Measurements from ENCODE around the gene GATA6. TPM values are rescaled to one million over a fixed set of nuclear protein-coding genes. Genes with fewer than 3 reads are reported as not detected.

GATA6 gene
- total and polyA plus RNA-seq, 7 experiments from 2014 or later: 0.19 to 0.44 TPM; not detected in 5

DNA sequence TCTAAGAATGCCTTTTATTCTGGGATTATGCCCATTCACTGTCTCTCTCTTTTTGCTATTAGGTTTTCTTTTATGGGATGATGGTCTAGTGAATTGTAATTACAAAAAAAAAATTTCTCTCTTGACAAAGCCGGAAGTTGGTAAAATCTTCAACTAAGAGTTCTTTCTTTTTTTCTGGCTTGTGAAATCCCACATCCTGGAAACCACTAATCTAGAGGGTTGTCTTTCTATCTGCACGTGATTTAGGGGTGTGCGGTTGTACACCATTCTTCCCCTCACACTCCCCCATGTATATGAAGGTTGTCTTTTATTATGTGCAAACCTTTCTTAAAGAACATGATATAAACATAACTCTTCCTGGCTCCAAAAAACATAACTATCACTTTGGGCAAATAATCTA lies 52.0 kb downstream of the GATA6 start:
- ChIA-PET POLR2A (no interaction called here), CTCF (interaction anchor here (0.7 kb wide), 1 partner anchor 74 kb away, joined by 4 read pairs; no protein-coding TSS in a partner anchor)
- H3K9me3 Mint-ChIP-seq: peaks cover 0 to 6% (median 3%) of the 10 kb centered on the region in 11 donors
- no peaks in the 10 kb centered on the region for H3K36me3 Mint-ChIP-seq
- Histone ChIP-seq H3K4me3 (ENCODE audit: low read length) (no peak overlapping the region), H3K36me3 (ENCODE audit: control insufficient read depth in 2 of 3, insufficient read depth in 3 of 3, low read length in 3 of 3) (no peaks in the 10 kb centered on the region), H3K27me3 (ENCODE audit: control insufficient read depth in 2 of 2, insufficient read depth in 2 of 2, low read length in 2 of 2) (no peaks in the 10 kb centered on the region), H3K9me3 (ENCODE audit: control insufficient read depth in 2 of 3, low read length in 3 of 3) (no peaks in the 10 kb centered on the region), H3K4me1 (ENCODE audit: control insufficient read depth in 2 of 2, insufficient read depth in 2 of 2, low read length in 2 of 2) (peaks cover 0 to 5% of the 10 kb centered on the region in 2 donors), H3K27ac (ENCODE audit: low read depth, low read length) (no peak overlapping the region)
- DNase-seq (peak in 1 of 9 donors; percentile 2), ATAC-seq (peak; percentile 31)
- H3K27ac Mint-ChIP-seq: no peak overlapping the region
- no peak overlapping the region for H3K4me3 Mint-ChIP-seq
- H3K27me3 Mint-ChIP-seq: peaks cover 0 to 4% (median 0%) of the 10 kb centered on the region in 5 donors
- intact Hi-C loops (cut with micrococcal nuclease): no loop called here
- H3K4me1 Mint-ChIP-seq: peaks cover 0 to 6% (median 4%) of the 10 kb centered on the region in 7 donors

DNA sequence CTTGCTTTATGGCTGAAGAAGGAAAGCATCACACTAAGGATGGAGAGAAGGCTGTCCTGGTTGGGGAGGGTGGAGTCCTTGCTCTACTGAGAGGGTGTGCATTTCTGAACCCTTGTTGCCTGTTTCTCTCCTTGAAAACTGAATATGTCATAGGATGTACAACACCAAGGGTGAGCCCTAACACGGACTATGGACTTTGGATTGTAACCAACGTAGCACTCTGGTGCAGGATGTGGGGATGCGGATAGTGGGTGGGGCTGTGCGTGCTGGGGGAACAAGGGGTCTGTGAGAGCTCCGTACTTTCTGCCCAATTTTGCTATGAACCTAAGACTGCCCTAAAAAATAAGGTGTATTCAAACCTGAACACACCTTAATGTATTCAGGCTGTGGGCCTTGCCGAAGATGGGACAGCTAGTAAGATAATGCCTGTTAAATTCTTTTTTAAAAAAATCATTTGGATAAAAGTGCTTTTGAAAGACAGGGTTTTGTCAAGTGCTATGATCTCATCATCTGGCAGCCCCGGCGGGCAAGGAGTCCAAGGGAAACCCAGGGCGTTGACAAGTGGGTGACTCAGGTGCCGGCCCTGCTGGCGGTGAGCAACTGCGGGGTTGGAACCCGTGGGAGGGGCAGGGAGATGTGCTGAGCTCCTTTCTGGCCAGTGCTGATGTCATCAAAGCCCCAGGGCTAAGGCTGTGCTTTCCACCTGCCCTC lies 54.0 kb downstream of the GATA6 start:
- no peak overlapping the region for H3K4me3 ChIP-seq (ENCODE audit: low read length)
- peaks cover 0 to 5% of the 10 kb centered on the region in 2 donors for H3K4me1 ChIP-seq (ENCODE audit: control insufficient read depth in 2 of 2, insufficient read depth in 2 of 2, low read length in 2 of 2)
- H3K4me3 Mint-ChIP-seq: no peak overlapping the region
- DNase-seq: no peak
- intact Hi-C loops (cut with micrococcal nuclease): no loop called here
- no peaks in the 10 kb centered on the region for H3K27me3 ChIP-seq (ENCODE audit: control insufficient read depth in 2 of 2, insufficient read depth in 2 of 2, low read length in 2 of 2)
- no peaks in the 10 kb centered on the region for H3K9me3 ChIP-seq (ENCODE audit: control insufficient read depth in 2 of 3, low read length in 3 of 3)
- H3K36me3 ChIP-seq (ENCODE audit: control insufficient read depth in 2 of 3, insufficient read depth in 3 of 3, low read length in 3 of 3): no peaks in the 10 kb centered on the region
- CTCF ChIA-PET: no interaction called here
- ATAC-seq: no peak
- peaks cover 0 to 10% (median 3%) of the 10 kb centered on the region in 11 donors for H3K9me3 Mint-ChIP-seq
- H3K27me3 Mint-ChIP-seq: peaks cover 0 to 5% (median 0%) of the 10 kb centered on the region in 5 donors
- no peak overlapping the region for H3K27ac Mint-ChIP-seq
- H3K27ac ChIP-seq (ENCODE audit: low read depth, low read length): no peak overlapping the region
- peaks cover 0 to 6% (median 4%) of the 10 kb centered on the region in 7 donors for H3K4me1 Mint-ChIP-seq
- no peaks in the 10 kb centered on the region for H3K36me3 Mint-ChIP-seq
- POLR2A ChIA-PET: no interaction called here

DNA sequence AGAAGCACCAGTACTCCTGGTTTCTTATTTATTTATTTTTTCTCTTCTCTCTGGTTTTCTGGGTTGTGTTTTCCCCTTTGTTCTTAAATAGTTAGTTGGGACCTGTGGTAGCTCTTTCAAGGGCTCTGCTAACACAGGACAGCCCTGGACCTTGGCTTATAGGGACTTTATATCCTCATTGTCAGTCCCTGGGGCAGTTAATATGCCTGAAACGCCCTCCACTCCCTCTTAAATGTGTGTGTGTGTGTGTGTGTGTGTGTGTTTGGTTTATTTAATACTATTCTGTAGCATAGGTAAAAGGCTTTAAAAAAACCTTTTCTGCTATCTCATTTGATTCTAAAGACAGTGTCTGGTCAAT lies 54.6 kb downstream of the GATA6 start:
- H3K36me3 Mint-ChIP-seq: no peaks in the 10 kb centered on the region
- no peak for DNase-seq
- Histone ChIP-seq H3K9me3 (ENCODE audit: control insufficient read depth in 2 of 3, low read length in 3 of 3) (no peaks in the 10 kb centered on the region), H3K4me3 (ENCODE audit: low read length) (no peak overlapping the region), H3K27ac (ENCODE audit: low read depth, low read length) (no peak overlapping the region), H3K36me3 (ENCODE audit: control insufficient read depth in 2 of 3, insufficient read depth in 3 of 3, low read length in 3 of 3) (no peaks in the 10 kb centered on the region), H3K27me3 (ENCODE audit: control insufficient read depth in 2 of 2, insufficient read depth in 2 of 2, low read length in 2 of 2) (no peaks in the 10 kb centered on the region), H3K4me1 (ENCODE audit: control insufficient read depth in 2 of 2, insufficient read depth in 2 of 2, low read length in 2 of 2) (peaks cover 0 to 5% of the 10 kb centered on the region in 2 donors)
- CTCF ChIA-PET: no interaction called here
- peaks cover 0 to 5% (median 0%) of the 10 kb centered on the region in 5 donors for H3K27me3 Mint-ChIP-seq
- no peak for ATAC-seq
- H3K9me3 Mint-ChIP-seq: peaks cover 0 to 10% (median 3%) of the 10 kb centered on the region in 11 donors
- peaks cover 0 to 6% (median 4%) of the 10 kb centered on the region in 7 donors for H3K4me1 Mint-ChIP-seq
- no peak overlapping the region for H3K4me3 Mint-ChIP-seq
- intact Hi-C loops (cut with micrococcal nuclease): no loop called here
- POLR2A ChIA-PET: no interaction called here
- H3K27ac Mint-ChIP-seq: no peak overlapping the region

DNA sequence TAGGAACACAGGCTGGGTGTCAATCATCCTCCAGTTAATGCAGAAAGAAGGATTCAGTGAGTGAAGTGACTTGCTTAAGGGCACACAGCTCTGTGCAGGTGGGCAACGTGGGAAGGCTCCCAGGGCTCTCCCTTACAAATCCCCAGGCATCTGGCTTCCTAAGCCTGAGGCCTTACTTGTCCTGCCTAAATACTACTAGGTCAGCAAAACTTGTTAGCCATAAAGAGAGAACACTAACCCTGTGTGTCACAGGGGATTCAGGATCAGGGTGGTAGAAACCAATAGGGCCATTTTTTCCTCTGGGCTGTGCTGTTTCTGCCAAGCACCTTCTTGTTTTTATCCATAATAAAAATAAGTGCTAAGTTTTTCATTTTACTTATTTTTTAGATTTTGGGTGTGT lies 55.0 kb downstream of the GATA6 start:
- Mint-ChIP-seq H3K9me3 (peaks cover 0 to 10% (median 3%) of the 10 kb centered on the region in 11 donors), H3K4me3 (no peak overlapping the region), H3K27me3 (peaks cover 0 to 9% (median 0%) of the 10 kb centered on the region in 5 donors), H3K4me1 (peaks cover 0 to 6% (median 4%) of the 10 kb centered on the region in 7 donors), H3K36me3 (no peaks in the 10 kb centered on the region), H3K27ac (no peak overlapping the region)
- no peak overlapping the region for H3K27ac ChIP-seq (ENCODE audit: low read depth, low read length)
- intact Hi-C loops (cut with micrococcal nuclease): no loop called here
- H3K4me1 ChIP-seq (ENCODE audit: control insufficient read depth in 2 of 2, insufficient read depth in 2 of 2, low read length in 2 of 2): peaks cover 0 to 5% of the 10 kb centered on the region in 2 donors
- H3K36me3 ChIP-seq (ENCODE audit: control insufficient read depth in 2 of 3, insufficient read depth in 3 of 3, low read length in 3 of 3): no peaks in the 10 kb centered on the region
- POLR2A ChIA-PET: no interaction called here
- H3K4me3 ChIP-seq (ENCODE audit: low read length): no peak overlapping the region
- no peaks in the 10 kb centered on the region for H3K9me3 ChIP-seq (ENCODE audit: control insufficient read depth in 2 of 3, low read length in 3 of 3)
- DNase-seq: no peak
- no peaks in the 10 kb centered on the region for H3K27me3 ChIP-seq (ENCODE audit: control insufficient read depth in 2 of 2, insufficient read depth in 2 of 2, low read length in 2 of 2)
- CTCF ChIA-PET: no interaction called here
- ATAC-seq: no peak

DNA sequence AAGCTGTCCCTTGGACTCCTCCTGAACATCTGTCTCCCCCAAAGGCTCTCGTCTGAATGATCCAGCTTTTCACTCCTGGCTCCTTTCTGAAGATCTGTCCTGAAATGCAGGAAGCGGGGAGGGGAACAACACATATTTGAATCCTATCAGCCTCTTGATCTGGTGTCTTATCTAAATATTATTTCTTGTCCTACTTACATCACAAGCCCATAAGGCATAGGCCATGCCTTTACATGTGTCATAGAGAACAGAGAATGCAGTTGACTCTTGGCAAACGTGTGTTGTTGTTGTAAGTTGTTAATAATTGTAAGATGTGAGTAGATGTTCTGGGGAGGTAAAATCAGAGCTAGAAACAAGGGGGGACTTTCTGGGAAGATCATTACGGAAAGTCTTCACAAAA lies 57.4 kb downstream of the GATA6 start:
- Mint-ChIP-seq H3K36me3 (no peaks in the 10 kb centered on the region), H3K4me1 (no peaks in the 10 kb centered on the region), H3K27me3 (peaks cover 0 to 12% (median 0%) of the 10 kb centered on the region in 5 donors), H3K9me3 (peaks cover 0 to 7% (median 0%) of the 10 kb centered on the region in 11 donors), H3K4me3 (no peak overlapping the region), H3K27ac (no peak overlapping the region)
- Histone ChIP-seq H3K36me3 (ENCODE audit: control insufficient read depth in 2 of 3, insufficient read depth in 3 of 3, low read length in 3 of 3) (no peaks in the 10 kb centered on the region), H3K4me1 (ENCODE audit: control insufficient read depth in 2 of 2, insufficient read depth in 2 of 2, low read length in 2 of 2) (peaks cover 0 to under 1% of the 10 kb centered on the region in 2 donors), H3K4me3 (ENCODE audit: low read length) (no peak overlapping the region), H3K27ac (ENCODE audit: low read depth, low read length) (no peak overlapping the region), H3K9me3 (ENCODE audit: control insufficient read depth in 2 of 3, low read length in 3 of 3) (no peaks in the 10 kb centered on the region), H3K27me3 (ENCODE audit: control insufficient read depth in 2 of 2, insufficient read depth in 2 of 2, low read length in 2 of 2) (no peaks in the 10 kb centered on the region)
- ATAC-seq (no peak), DNase-seq (no peak)
- ChIA-PET POLR2A (no interaction called here), CTCF (no interaction called here)
- intact Hi-C loops (cut with micrococcal nuclease): no loop called here

DNA sequence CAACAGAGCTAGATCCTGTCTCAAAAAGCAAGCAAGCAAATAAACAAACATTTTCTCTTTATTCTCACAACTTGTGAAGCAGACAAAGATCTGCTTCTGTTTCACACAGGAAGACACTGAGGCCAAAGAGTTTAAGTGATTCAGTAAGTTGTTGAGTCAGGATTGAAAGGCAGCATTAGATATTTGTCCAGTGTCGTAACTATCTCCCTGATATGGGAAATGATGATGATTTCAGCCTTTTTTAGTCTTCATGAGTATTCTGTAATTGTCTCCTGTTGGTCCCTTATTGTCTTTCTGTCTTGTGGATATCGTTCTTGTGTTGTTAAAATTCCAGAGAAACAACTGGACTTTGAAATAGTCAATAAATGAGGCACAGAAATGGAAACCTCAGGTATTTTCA lies 59.6 kb downstream of the GATA6 start:
- Mint-ChIP-seq H3K4me1 (no peaks in the 10 kb centered on the region), H3K27ac (no peak overlapping the region), H3K9me3 (peaks cover 0 to 6% (median 0%) of the 10 kb centered on the region in 11 donors), H3K36me3 (no peaks in the 10 kb centered on the region), H3K4me3 (no peak overlapping the region), H3K27me3 (peaks cover 0 to 12% (median 0%) of the 10 kb centered on the region in 5 donors)
- Histone ChIP-seq H3K4me1 (ENCODE audit: control insufficient read depth in 2 of 2, insufficient read depth in 2 of 2, low read length in 2 of 2) (no peaks in the 10 kb centered on the region), H3K27me3 (ENCODE audit: control insufficient read depth in 2 of 2, insufficient read depth in 2 of 2, low read length in 2 of 2) (no peaks in the 10 kb centered on the region), H3K4me3 (ENCODE audit: low read length) (no peak overlapping the region), H3K27ac (ENCODE audit: low read depth, low read length) (no peak overlapping the region), H3K9me3 (ENCODE audit: control insufficient read depth in 2 of 3, low read length in 3 of 3) (peaks cover 0 to 4% (median 0%) of the 10 kb centered on the region in 3 experiments), H3K36me3 (ENCODE audit: control insufficient read depth in 2 of 3, insufficient read depth in 3 of 3, low read length in 3 of 3) (no peaks in the 10 kb centered on the region)
- ChIA-PET CTCF (no interaction called here), POLR2A (no interaction called here)
- intact Hi-C loops (cut with micrococcal nuclease): no loop called here
- ATAC-seq: no peak
- DNase-seq: no peak
